A549 (cell line): ENCODE results near the gene MYO1E. TPM values are rescaled to one million over a fixed set of nuclear protein-coding genes. Genes with fewer than 3 reads are reported as not detected.

Experiments
- ATAC-seq, 2 experiments: fragments of 200-7000 bp in 1 of 2; fragments of >200 bp in 1 of 2; cut with Nextera tagmentation in 1 of 2; cut with Tn5 transposase in 1 of 2; 3 replicates each; pipeline versions ENCODE4 v1.8.0 to v1.9.1; 2018 to 2020; ENCODE audit warnings: mild to moderate bottlenecking in 1 of 2, moderate library complexity in 1 of 2
- CTCF ChIA-PET: fragments of 300-600 bp; sonication (Branson Sonifier 250); formaldehyde crosslinking; extraction: SDS; loops from one replicate; lab custom pipeline; 2021; ENCODE audit warnings: antibody characterized with exemption, inconsistent platforms; lab: Yijun Ruan, JAX
- POLR2A ChIA-PET: fragments of 350-600 bp; formaldehyde crosslinking; extraction: SDS; loops from one replicate; lab custom pipeline; 2021; ENCODE audit warnings: antibody characterized with exemption, inconsistent platforms; lab: Yijun Ruan, JAX
- DNase-seq, 2 experiments: peaks; one replicate each; pipeline versions ENCODE4 v3.0.0 to v3.0.0-alpha.2; 2011 to 2016; ENCODE audit warnings: low read depth in 1 of 2, low spot score in 1 of 2
- FAIRE-seq: peaks from 2 replicates; lab custom pipeline; 2011; peaks lifted over from hg19 to GRCh38; lab: Jason Lieb, UNC
- H3K27ac ChIP-seq, 2 experiments: fragments of >200 bp; sonication (Bioruptor Twin); formaldehyde crosslinking; 3 replicates each; pipeline ENCODE4 v1.5.1; 2016 to 2017
- H3K4me1 ChIP-seq: fragments of >200 bp; sonication (Bioruptor Twin); formaldehyde crosslinking; 3 replicates; pipeline ENCODE4 v1.6.1; 2016
- H3K4me2 ChIP-seq: fragments of >200 bp; sonication (Bioruptor Twin); formaldehyde crosslinking; 3 replicates; pipeline ENCODE4 v1.6.1; 2016
- H3K4me3 ChIP-seq: fragments of >200 bp; sonication (Bioruptor Twin); formaldehyde crosslinking; 3 replicates; pipeline ENCODE4 v1.5.1; 2016
- H3K9me3 ChIP-seq: fragments of >200 bp; sonication (Bioruptor Twin); formaldehyde crosslinking; 3 replicates; pipeline ENCODE4 v1.6.1; 2016
- BCL3 ChIP-seq: fragments of >200 bp; sonication (Bioruptor Twin); formaldehyde crosslinking; IDR thresholded peaks from 3 replicates; pipeline ENCODE4 v1.6.1; 2016
- BHLHE40 ChIP-seq: IDR thresholded peaks from 2 replicates; pipeline ENCODE4 v1.6.1; 2012; ENCODE audit warnings: low read depth, low read length, inconsistent platforms
- CBX2 ChIP-seq: fragments of 200-600 bp; sonication (generic); IDR thresholded peaks from 2 replicates; pipeline ENCODE4 v1.6.1; 2016; ENCODE audit warnings: low read depth, mild to moderate bottlenecking, borderline replicate concordance
- CBX8 ChIP-seq: fragments of 200-600 bp; sonication (generic); IDR thresholded peaks from 2 replicates; pipeline ENCODE4 v1.6.1; 2016
- CEBPB ChIP-seq, 2 experiments: fragments of >200 bp in 1 of 2; sonication (Bioruptor Twin) in 1 of 2; formaldehyde crosslinking in 1 of 2; IDR thresholded peaks; 2 replicates each; pipeline ENCODE4 v1.6.1; 2012 to 2016
- E2F6 ChIP-seq: IDR thresholded peaks from 2 replicates; pipeline ENCODE4 v1.6.1; 2012; ENCODE audit warnings: low read depth, borderline replicate concordance
- EHF ChIP-seq: fragments of 250-450 bp; sonication (Bioruptor Pico); IDR thresholded peaks from 2 replicates; pipeline ENCODE4 v1.5.0; 2020; ENCODE audit warnings: mild to moderate bottlenecking
- EHMT2 ChIP-seq: fragments of 200-600 bp; sonication (generic); IDR thresholded peaks from 2 replicates; pipeline ENCODE4 v1.6.1; 2016; ENCODE audit warnings: antibody characterized with exemption, low read depth, mild to moderate bottlenecking, moderate library complexity
- EP300 ChIP-seq, 2 experiments: fragments of >200 bp; sonication (Bioruptor Twin); formaldehyde crosslinking; IDR thresholded peaks; 2 replicates in 1 of 2; 3 replicates in 1 of 2; pipeline ENCODE4 v1.6.1; 2016 to 2017
- FOSL2 ChIP-seq, 2 experiments: fragments of 450-650 bp in 1 of 2; fragments of >200 bp in 1 of 2; sonication (Bioruptor Twin) in 1 of 2; formaldehyde crosslinking; IDR thresholded peaks; 2 replicates each; pipeline versions ENCODE4 v1.5.0 to v1.6.1; 2016 to 2020; ENCODE audit warnings: mild to moderate bottlenecking in 1 of 2, moderate library complexity in 1 of 2
- FOXS1 ChIP-seq: fragments of 250-450 bp; sonication (Bioruptor Pico); IDR thresholded peaks from 2 replicates; pipeline ENCODE4 v1.5.0; 2020; ENCODE audit warnings: mild to moderate bottlenecking, moderate library complexity
- GATA3 ChIP-seq: IDR thresholded peaks from 2 replicates; pipeline ENCODE4 v1.6.1; 2012; ENCODE audit warnings: borderline replicate concordance
- HDAC2 ChIP-seq: fragments of 200-600 bp; sonication (generic); IDR thresholded peaks from 2 replicates; pipeline ENCODE4 v1.6.1; 2016
- HEYL ChIP-seq: fragments of 250-450 bp; sonication (Bioruptor Pico); IDR thresholded peaks from 2 replicates; pipeline ENCODE4 v1.8.0; 2021; ENCODE audit warnings: mild to moderate bottlenecking, moderate library complexity
- HOXB5 ChIP-seq: fragments of 250-450 bp; sonication (Bioruptor Pico); IDR thresholded peaks from 2 replicates; pipeline ENCODE4 v1.5.0; 2020; ENCODE audit warnings: mild to moderate bottlenecking, moderate library complexity
- JUN ChIP-seq, 2 experiments: fragments of >200 bp; sonication (Bioruptor Twin); formaldehyde crosslinking; IDR thresholded peaks; 2 replicates in 1 of 2; 3 replicates in 1 of 2; pipeline ENCODE4 v1.6.1; 2016 to 2017
- JUNB ChIP-seq: fragments of >200 bp; sonication (Bioruptor Twin); formaldehyde crosslinking; IDR thresholded peaks from 2 replicates; pipeline ENCODE4 v1.6.1; 2016
- KDM1A ChIP-seq: fragments of 200-600 bp; sonication (generic); IDR thresholded peaks from 2 replicates; pipeline ENCODE4 v1.6.1; 2016; ENCODE audit warnings: low read depth, mild to moderate bottlenecking
- MAFK ChIP-seq: fragments of 450-650 bp; IDR thresholded peaks from 2 replicates; pipeline ENCODE4 v1.6.1; 2014; ENCODE audit not compliant: partially characterized antibody
- MAX ChIP-seq: IDR thresholded peaks from 2 replicates; pipeline ENCODE4 v1.6.1; 2012
- MYC ChIP-seq: IDR thresholded peaks from 2 replicates; pipeline ENCODE4 v1.6.1; 2012; ENCODE audit warnings: mild to moderate bottlenecking, inconsistent platforms, low read length, improper control_type of control experiment, borderline replicate concordance
- NPAS2 ChIP-seq: fragments of 250-450 bp; sonication (Bioruptor Pico); IDR thresholded peaks from 2 replicates; pipeline ENCODE4 v1.8.0; 2022; ENCODE audit warnings: mild to moderate bottlenecking, moderate library complexity, borderline replicate concordance
- PBX3 ChIP-seq: IDR thresholded peaks from 2 replicates; pipeline ENCODE4 v1.6.1; 2012
- PHF8 ChIP-seq: fragments of 200-600 bp; sonication (generic); IDR thresholded peaks from 2 replicates; pipeline ENCODE4 v1.6.1; 2016; ENCODE audit warnings: low read depth, mild to moderate bottlenecking, antibody characterized with exemption, moderate library complexity, borderline replicate concordance
- RAD21 ChIP-seq, 2 experiments: fragments of >200 bp in 1 of 2; sonication (Bioruptor Twin) in 1 of 2; formaldehyde crosslinking in 1 of 2; IDR thresholded peaks in 1 of 2; conservative IDR thresholded peaks in 1 of 2; 2 replicates in 1 of 2; 3 replicates in 1 of 2; pipeline ENCODE4 v1.6.1; 2012 to 2018; ENCODE audit warnings: inconsistent platforms in 1 of 2
- SMC3 ChIP-seq: fragments of >200 bp; sonication (Bioruptor Twin); formaldehyde crosslinking; IDR thresholded peaks from 3 replicates; pipeline ENCODE4 v1.6.1; 2018; ENCODE audit warnings: inconsistent platforms
- TFCP2L1 ChIP-seq: fragments of 250-450 bp; sonication (Bioruptor Pico); IDR thresholded peaks from 2 replicates; pipeline ENCODE4 v1.5.0; 2021; ENCODE audit warnings: mild to moderate bottlenecking
- ZC3H11A ChIP-seq: fragments of 450-650 bp; IDR thresholded peaks from 2 replicates; pipeline ENCODE4 v1.6.1; 2014; ENCODE audit warnings: antibody characterized with exemption, mild to moderate bottlenecking
- ZFP36 ChIP-seq: fragments of 450-650 bp; IDR thresholded peaks from 2 replicates; pipeline ENCODE4 v1.6.1; 2014; ENCODE audit warnings: borderline replicate concordance; ENCODE audit not compliant: partially characterized antibody
- ZNF302 ChIP-seq: fragments of 250-450 bp; sonication (Bioruptor Pico); IDR thresholded peaks from 2 replicates; pipeline ENCODE4 v1.9.0; 2021; ENCODE audit warnings: inconsistent platforms, mild to moderate bottlenecking, moderate library complexity
- ZSCAN20 ChIP-seq: fragments of 250-450 bp; sonication (Bioruptor Pico); IDR thresholded peaks from 2 replicates; pipeline ENCODE4 v1.8.0; 2022; ENCODE audit warnings: mild to moderate bottlenecking, moderate library complexity
- WGBS: methylation state at CpG from one replicate; pipeline ENCODE4 v1.1.6; 2017; ENCODE audit errors: missing lambda C conversion rate; 5-methylcytosine and 5-hydroxymethylcytosine counted together
- polyA plus RNA-seq, 4 experiments: library from polyadenylated mRNA; depleted of rRNA in 3 of 4; stranded (reverse); fragments of >200 nt; fragmentation: RNase III in 1 of 4; extraction: RNeasy Plus Mini Kit Qiagen cat#74134 plus additional on column Dnase treatment in 1 of 4; gene quantifications; 2 replicates in 3 of 4; 3 replicates in 1 of 4; pipeline ENCODE4 v1.2.3, GENCODE V29; 2011 to 2017

The MYO1E gene
- polyA plus RNA-seq, 2 of the 4 experiments (the other 2 are of a cell fraction) = 202 to 497 TPM

- TF ChIP-seq RAD21 (conservative IDR thresholded peaks at IDR 0.05 in 1 of 2, IDR thresholded peaks at IDR 0.05 in 1 of 2) (no peak), JUN (IDR thresholded peaks at IDR 0.05) (no peak)
Measured at GRCh38 chr15:59332009-59332408, 40.7 kb downstream of the MYO1E start (continued).

GRCh38 chr15:59330649-59331048, 42.0 kb downstream of the MYO1E start:
- TF ChIP-seq SMC3 = no peak
- TF ChIP-seq HEYL = no peak
- no peak for TF ChIP-seq CBX2
- no peak for TF ChIP-seq KDM1A
- TF ChIP-seq TFCP2L1 = no peak
- TF ChIP-seq ZFP36 = no peak
- Histone ChIP-seq H3K4me2 (peak overlapping the region; percentile 77), H3K4me3 (no peak overlapping the region; the same call in 2 of the 3 replicates), H3K4me1 (peaks cover 99% of the 10 kb centered on the region), H3K27ac (peak overlapping the region; percentile 77 to 85), H3K9me3 (no peaks in the 10 kb centered on the region)
- POLR2A ChIA-PET = interaction anchor here (0.5 kb wide), 1 partner anchor 68 kb away, joined by 3 read pairs; no protein-coding TSS in a partner anchor
- 59% methylated on average over 8 of the region's 8 CpGs for WGBS
- DNase-seq (no peak), FAIRE-seq (no peak), ATAC-seq (no peak)
- CTCF ChIA-PET = interaction anchor here (1.1 to 3.4 kb wide), 4 partner anchors 9 to 83 kb away, joined by 3 to 11 read pairs (median 8); no protein-coding TSS in a partner anchor

- FAIRE-seq (peak; percentile 97), DNase-seq (peak; percentile 86 to 88), ATAC-seq (peak; percentile 64 to 79)
- no peaks in the 10 kb centered on the region for H3K9me3 ChIP-seq
- H3K4me1 ChIP-seq = peaks cover 99% of the 10 kb centered on the region
- peak overlapping the region; percentile 77 to 85 for H3K27ac ChIP-seq
- ChIA-PET CTCF (interaction anchor here (1.0 to 3.4 kb wide), 5 partner anchors 8 to 82 kb away, joined by 3 to 11 read pairs (median 7); no protein-coding TSS in a partner anchor), POLR2A (interaction anchor here (0.5 to 1.2 kb wide), 3 partner anchors 16 to 69 kb away, joined by 3 to 7 read pairs (median 3); partner anchors contain the start of gene MYO1E)
- H3K4me3 ChIP-seq = peak overlapping the region; percentile 5; the same call in 1 of the 3 replicates
- H3K4me2 ChIP-seq = peak overlapping the region; percentile 77
- 1% methylated on average over 6 of the region's 6 CpGs for WGBS
- peak; percentile 25 to 28; a peak in 1 of 5 replicates for TF ChIP-seq RAD21 (conservative IDR thresholded peaks at IDR 0.05 in 1 of 2, IDR thresholded peaks at IDR 0.05 in 1 of 2)
- TF ChIP-seq HOXB5 = peak; percentile 68
- peak in 1 of 2 experiments; percentile 62; a peak in 1 of 5 replicates for TF ChIP-seq JUN (IDR thresholded peaks at IDR 0.05)
- 0 out of 2 replicates have a peak, but pooled peaks have one; percentile 38 for TF ChIP-seq E2F6
- TF ChIP-seq ZFP36 = no peak
- peak; percentile 30; the same call in 1 of the 3 replicates for TF ChIP-seq SMC3
- peak in 1 of 2 experiments; percentile 43; a peak in 1 of 4 replicates for TF ChIP-seq CEBPB (IDR thresholded peaks at IDR 0.05)
- TF ChIP-seq NPAS2 (CRISPR knock-in tag) = no peak
- no peak for TF ChIP-seq HDAC2
- 0 out of 2 replicates have a peak, but pooled peaks have one; percentile 23 for TF ChIP-seq JUNB
- TF ChIP-seq TFCP2L1 = no peak
- TF ChIP-seq CBX8 = no peak
- TF ChIP-seq ZC3H11A = no peak
- peak; percentile 20 to 48; a peak in 1 of 5 replicates for TF ChIP-seq EP300 (IDR thresholded peaks at IDR 0.05)
- no peak for TF ChIP-seq FOSL2 (IDR thresholded peaks at IDR 0.05)
- peak; percentile 44 for TF ChIP-seq FOSL2 (CRISPR knock-in tag; IDR thresholded peaks at IDR 0.05)
- no peak for TF ChIP-seq BHLHE40
- TF ChIP-seq FOXS1 (CRISPR knock-in tag) = 0 out of 2 replicates have a peak, but pooled peaks have one; percentile 40
- TF ChIP-seq BCL3 = no peak
- no peak for TF ChIP-seq PHF8
- TF ChIP-seq MAFK = peak; percentile 30
- TF ChIP-seq GATA3 = peak; percentile 68; the same call in 1 of the 2 replicates
- peak; percentile 80; the same call in 1 of the 2 replicates for TF ChIP-seq ZSCAN20 (CRISPR knock-in tag)
- no peak for TF ChIP-seq MYC
- TF ChIP-seq MAX = peak; percentile 73
- TF ChIP-seq EHMT2 = no peak
- no peak for TF ChIP-seq PBX3
- peak; percentile 80; the same call in 1 of the 2 replicates for TF ChIP-seq EHF (CRISPR knock-in tag)
- no peak for TF ChIP-seq ZNF302 (CRISPR knock-in tag)
- no peak for TF ChIP-seq HEYL
Measured at GRCh38 chr15:59329570-59330350, 42.9 kb downstream of the MYO1E start.
